ENCODE measurements around the gene ZNF358. TPM values are rescaled to one million over a fixed set of nuclear protein-coding genes. Genes with fewer than 3 reads are reported as not detected.
"Not testable (repeated sequence)": the region's sequence is repeated elsewhere in the genome, so short reads cannot be mapped to it uniquely, and the experiment has no call there.

ZNF358 gene
- total RNA-seq, 1 donor from 2014 or later = 5.2 TPM

DNA sequence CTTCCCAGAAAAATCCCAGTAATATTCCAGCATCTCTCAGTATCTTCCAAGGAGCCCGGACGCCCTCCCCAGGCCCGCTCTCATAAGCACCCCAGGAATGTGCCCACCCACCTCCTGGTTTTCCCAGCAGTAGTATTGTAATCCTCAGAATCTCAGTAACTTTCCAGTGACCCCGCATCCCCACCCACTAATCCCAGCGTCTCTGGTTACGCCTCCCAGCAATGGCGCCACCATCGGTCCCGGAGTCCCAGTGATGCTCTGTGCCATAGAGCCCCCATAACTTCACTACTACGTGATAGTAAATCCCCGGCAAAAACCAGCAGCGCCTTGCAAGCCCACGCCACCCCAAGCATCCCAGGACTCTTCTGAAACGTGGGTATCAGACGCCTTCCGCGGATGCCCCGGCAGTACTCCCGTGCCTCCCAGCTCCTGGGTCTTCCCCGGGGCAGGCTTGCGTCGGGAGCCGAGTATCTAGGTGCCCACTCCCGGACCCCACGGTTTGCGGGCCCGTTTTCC, 18.7 kb downstream of the ZNF358 start:
- intact Hi-C loops (cut with micrococcal nuclease) = loop anchor here (1.0 to 2.0 kb wide), 3 partner anchors 12 to 95 kb away; partner anchors contain the start of genes MCOLN1, PET100, PEX11G and XAB2

DNA sequence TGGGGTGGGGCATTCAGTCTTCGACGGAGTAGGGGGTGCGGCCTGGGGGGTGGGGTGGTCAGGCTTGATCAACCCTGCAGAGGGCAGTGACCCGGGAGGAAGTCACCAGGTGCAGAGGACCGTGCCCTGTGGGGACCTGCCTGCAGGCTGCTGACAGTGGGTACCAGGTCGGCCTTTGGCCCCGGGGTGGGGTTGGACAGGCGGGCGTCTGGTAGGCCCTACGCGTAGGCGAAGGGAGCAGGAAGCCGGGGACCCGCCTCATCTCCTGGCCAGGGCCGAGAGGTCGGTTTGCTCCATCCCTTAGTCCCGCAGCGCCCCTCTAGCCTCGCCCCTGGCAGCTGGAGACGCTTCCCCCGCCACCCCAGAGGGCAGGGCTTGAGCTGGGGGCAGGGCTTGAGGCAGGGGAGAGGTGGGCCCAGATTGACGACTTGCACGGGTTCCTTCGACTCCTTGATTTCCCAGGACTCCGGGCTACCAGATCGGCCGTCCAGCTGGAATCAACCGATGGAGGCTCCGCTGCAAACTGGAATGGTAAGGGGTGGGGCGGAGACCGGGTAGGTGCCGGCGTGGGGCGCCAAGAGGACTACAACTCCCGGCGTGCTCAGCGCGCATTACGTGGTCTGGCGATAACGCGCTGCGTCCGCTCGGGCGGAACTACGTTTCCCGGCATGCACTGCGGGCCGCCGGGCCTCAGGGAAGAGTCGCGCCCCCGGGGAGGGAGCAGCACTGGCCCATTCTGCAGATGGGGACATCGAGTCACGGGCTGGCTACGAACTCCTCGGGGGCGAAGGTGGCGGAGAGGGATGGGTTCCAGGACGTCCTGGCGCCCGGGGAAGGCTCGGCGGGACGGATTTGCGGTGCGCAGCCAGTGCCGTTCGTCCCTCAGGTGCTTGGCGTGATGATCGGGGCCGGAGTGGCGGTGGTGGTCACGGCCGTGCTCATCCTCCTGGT, 19.4 kb downstream of the ZNF358 start, which contains the start of gene PNPLA6:
PNPLA6 (plus strand) TSS at position 671 of the 951 bp plus-strand sequence; CDS start at position 743, 72 bp downstream.
- intact Hi-C loops (cut with micrococcal nuclease) = loop anchor here (1.0 to 2.0 kb wide), 2 partner anchors 47 to 94 kb away; partner anchors contain the start of genes PET100, PEX11G and XAB2

DNA sequence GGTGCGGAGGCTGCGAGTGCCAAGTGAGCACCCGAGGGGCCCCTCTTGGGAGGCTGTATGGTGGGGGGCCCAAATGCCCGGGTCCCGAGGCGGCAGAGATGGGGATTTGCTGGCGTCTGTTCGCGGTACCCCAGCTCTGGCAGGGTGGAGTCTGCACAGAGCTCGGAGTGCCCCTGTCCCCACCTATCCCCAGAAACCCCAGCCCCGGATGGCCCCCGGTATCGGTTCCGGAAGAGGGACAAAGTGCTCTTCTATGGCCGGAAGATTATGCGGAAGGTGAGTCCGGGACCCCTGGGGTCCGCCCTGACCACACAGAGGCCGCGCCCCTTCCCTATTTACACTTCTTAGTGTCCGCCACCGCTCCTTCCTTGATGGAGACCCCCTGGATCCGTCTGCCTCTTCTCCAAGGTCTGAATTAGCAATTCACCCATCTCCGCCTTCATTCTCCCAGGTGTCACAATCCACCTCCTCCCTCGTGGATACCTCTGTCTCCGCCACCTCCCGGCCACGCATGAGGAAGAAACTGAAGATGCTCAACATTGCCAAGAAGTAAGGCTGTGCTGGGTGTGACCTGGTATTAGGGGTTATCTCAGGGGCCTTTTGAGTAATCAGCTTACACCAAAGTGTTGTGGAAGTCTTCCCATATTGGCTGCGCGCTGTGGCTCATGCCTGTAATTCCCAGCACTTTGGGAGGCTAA, 20.2 kb downstream of the ZNF358 start:
- intact Hi-C loops (cut with micrococcal nuclease) = loop anchor here (1.0 to 2.0 kb wide), 2 partner anchors 47 to 93 kb away; partner anchors contain the start of genes PET100, PEX11G and XAB2

DNA sequence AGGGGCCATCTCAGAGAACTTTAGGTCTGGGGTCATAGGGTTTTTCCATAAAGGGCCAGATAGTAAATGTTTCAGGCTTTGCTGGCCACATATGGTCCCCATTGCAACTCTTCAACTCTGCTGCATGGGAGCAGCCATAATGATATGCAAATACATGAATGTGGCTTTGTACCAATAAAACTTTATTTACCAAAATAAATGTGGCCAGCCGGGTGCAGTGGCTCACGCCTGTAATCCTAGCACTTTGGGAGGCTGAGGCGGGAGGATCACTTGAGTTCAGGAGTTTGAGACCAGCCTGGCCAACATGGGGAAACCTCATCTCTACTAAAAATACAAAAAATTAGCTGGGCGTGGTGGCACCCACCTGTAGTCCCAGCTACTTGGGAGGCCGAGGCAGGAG, 23.1 kb downstream of the ZNF358 start:
- intact Hi-C loops (cut with micrococcal nuclease) = not testable (repeated sequence)

DNA sequence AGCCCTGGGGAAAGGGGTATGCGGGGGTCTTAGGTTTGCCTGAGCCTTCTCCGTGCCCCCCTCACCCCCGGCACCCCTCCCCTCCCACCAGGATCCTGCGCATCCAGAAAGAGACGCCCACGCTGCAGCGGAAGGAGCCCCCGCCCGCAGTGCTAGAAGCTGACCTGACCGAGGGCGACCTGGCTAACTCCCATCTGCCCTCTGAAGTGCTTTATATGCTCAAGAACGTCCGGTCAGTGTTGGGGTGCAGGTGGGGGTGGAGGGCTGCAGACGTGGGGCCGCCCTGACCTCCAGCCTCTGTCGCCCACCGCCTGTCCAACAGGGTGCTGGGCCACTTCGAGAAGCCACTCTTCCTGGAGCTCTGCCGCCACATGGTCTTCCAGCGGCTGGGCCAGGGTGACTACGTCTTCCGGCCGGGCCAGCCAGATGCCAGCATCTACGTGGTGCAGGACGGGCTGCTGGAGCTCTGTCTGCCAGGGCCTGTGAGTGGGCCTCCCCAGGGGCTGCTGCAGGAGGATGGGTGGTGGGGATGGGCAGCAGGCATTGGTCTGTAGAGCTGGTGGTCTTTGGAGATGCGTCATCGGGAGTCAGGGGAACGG, 24.0 kb downstream of the ZNF358 start:
- intact Hi-C loops (cut with micrococcal nuclease) = no loop called here

DNA sequence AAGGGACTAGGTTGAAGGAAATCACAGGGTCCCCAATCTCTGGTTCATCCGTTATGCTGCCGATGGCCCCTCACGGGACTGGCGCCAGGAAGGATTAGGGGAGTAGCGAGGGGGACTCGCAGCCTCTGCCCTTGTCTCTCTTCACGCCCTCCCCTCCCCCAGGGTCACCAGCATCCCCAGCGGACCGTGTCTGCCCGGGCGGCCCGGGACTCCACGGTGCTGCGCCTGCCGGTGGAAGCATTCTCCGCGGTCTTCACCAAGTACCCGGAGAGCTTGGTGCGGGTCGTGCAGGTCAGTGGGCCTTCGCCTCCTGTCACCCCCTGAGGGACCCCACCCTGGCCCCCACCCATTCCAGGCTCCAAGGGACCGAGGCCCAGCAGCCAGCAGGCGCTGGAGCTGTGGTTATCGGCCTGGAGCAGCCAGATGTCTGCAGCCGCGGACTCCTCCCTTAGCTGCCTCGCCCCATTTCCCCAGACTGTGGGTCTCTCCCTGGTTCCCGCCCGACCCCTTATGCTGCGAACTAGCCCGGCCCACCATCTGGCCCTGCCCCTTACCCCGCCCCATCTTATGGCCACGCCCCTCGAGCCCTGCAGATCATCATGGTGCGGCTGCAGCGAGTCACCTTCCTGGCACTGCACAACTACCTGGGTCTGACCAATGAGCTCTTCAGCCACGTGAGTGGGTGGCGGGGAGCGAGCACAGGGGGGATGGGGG, 25.0 kb downstream of the ZNF358 start:
- intact Hi-C loops (cut with micrococcal nuclease) = no loop called here

DNA sequence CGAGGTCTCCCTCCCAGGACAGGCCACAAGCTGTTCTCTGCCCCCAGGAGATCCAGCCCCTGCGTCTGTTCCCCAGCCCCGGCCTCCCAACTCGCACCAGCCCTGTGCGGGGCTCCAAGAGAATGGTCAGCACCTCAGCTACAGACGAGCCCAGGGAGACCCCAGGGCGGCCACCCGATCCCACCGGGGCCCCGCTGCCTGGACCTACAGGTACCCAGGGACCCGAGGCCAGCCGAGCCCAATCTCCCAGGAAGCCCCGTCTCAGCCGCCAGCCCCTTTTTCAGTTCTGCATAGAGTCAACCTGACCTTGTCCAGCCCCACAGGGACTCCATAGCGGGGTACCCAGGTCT, 25.5 kb downstream of the ZNF358 start:
- intact Hi-C loops (cut with micrococcal nuclease) = no loop called here

DNA sequence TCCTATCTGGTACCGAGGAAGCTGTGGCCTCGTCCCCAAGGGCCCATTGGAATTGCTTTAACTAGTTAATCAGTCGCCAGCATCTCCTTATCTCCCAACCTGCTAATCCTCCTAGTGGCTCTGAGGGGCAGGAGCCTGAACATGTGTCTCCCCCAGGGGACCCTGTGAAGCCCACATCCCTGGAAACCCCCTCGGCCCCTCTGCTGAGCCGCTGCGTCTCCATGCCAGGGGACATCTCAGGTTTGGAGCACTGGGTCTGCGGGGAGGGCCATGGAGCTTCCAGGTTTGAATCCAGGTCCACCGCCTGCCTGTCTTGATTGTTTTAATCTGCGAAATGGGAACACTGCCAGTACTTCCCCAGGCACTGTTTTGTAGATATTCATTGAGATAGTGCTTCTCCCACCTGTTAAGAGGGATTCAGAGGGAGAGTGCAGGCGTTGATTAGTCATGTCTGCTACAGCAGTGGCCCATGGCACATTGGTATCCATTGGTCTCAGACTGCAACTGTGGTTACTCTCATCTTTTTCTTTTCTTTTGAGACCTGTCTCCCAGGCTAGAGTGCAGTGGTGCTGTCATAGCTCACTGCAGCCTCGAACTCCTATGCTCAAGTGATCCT, 26.0 kb downstream of the ZNF358 start:
- intact Hi-C loops (cut with micrococcal nuclease) = no loop called here

DNA sequence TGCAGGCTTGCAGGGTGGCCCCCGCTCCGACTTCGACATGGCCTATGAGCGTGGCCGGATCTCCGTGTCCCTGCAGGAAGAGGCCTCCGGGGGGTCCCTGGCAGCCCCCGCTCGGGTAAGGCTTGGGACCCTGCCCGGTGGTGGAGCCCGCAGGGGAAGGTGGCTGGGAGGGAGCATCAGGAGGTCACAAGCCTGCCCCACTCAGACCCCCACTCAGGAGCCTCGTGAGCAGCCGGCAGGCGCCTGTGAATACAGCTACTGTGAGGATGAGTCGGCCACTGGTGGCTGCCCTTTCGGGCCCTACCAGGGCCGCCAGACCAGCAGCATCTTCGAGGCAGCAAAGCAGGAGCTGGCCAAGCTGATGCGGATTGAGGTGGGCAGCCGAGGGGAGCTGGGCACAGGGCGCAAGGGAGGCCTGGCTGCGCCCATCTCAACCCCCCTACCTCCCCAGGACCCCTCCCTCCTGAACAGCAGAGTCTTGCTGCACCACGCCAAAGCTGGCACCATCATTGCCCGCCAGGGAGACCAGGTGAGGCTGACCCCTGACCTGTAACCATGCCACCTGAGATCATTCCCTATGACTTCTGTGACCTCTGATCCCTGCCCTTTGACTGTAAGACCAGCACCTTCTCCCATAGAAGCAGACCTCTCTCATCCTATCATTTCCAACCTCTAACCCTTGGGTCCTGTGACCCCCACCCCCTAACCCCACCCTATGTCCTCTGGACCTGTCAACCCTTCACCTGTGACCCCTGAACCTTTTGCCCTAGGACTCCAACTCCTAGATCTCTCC, 26.8 kb downstream of the ZNF358 start:
- intact Hi-C loops (cut with micrococcal nuclease) = no loop called here

DNA sequence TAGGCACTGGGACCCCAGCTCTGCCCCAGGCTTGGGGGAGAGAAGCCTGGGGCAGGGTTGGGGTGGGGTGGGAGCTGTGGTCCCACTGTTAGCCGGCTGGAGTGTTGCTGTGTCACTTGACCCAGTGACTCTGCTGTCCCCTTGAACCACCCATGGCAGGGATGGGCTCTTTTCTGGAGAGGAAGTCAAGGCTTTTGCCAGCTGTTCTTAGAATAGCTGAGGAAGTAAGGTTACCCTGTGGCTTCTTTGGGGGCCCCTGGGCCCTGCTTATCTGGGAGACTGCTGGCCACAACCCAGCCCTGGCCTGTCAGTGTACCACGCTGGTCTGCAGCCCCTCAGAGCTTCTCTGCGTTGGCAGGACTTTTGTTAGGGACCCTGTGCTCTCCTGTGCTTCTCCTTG, 28.7 kb downstream of the ZNF358 start:
- intact Hi-C loops (cut with micrococcal nuclease) = no loop called here

DNA sequence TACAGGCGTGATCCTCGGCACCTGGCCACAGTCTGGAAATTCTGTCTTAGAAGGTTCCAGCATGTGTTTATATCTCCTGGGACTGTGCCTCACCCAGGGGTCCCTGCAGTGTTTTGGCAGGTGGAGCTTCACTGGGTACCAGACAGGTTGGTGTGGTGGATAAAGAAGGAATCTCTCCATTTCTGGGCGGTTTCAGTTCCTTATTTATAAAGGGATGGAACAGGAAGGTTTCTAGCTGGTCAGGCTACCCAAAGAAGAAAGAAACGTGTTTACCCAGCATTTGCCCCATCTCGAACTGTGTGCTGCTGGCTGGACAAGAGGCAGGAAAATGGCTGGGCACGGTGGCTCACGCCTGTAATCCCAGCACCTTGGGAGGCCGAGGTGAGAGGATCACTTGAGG, 29.4 kb downstream of the ZNF358 start:
- intact Hi-C loops (cut with micrococcal nuclease) = no loop called here

DNA sequence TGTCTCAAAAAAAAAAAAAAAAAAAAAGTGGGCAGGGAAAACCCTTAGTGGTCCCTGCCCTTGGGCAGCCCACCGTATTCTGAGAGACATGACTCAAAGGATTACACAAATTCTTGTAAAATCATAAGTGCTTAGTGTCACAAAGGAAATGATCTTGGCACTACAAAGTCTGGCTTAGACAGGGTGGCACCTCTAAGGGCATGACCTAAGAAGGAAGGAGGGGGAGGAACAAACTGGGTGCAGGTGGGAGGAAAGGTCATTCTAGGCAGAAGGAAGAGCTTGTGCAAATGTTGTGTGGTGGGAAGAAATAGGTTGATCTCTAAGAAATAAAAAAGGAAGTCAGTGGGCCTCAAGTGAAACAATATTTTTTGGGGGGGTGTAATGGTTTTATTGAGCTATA, 30.0 kb downstream of the ZNF358 start:
- intact Hi-C loops (cut with micrococcal nuclease) = no loop called here

DNA sequence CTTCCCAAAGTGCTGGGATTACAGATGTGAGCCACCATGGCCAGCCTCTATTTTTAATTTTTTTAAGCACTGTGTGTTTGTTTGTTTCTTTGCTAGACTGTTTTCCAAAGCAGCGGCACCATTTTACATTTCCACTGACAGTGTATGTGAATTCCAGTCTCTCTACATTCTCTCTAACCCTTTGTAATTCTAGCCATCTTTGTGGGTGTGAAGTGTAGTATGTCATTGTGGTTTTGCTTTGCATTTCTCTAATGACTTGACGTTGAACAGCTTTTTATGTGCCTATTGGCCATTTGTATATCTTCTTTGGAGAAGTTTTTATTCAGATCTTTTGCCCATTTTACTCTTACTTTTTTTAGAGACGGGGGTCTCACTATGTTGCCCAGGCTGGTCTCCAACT, 31.3 kb downstream of the ZNF358 start:
- intact Hi-C loops (cut with micrococcal nuclease) = no loop called here

DNA sequence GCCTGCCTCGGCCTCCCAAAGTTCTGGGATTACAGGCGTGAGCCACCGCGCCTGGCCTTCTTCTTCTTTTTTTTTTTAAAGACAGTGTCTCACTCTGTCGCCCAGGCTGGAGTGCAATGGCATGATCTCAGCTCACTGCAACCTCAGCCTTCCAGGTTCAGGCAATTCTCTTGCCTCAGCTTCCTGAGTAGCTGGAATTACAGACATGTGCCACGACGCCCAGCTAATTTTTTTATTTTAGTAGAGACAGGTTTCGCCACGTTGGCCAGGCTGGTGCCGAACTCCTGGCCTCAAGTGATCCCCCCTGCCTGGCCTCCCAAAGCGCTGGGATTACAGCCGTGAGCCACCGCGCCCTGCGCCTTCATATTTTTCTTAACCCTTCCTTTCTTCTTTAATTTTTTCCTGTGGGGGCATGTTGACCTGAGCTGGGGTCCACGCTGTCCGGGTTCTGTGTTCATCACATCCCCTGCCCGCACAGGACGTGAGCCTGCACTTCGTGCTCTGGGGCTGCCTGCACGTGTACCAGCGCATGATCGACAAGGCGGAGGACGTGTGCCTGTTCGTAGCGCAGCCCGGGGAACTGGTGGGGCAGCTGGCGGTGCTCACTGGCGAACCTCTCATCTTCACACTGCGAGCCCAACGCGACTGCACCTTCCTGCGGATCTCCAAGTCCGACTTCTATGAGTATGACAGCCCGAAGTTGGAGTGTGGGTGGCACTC, 33.7 kb downstream of the ZNF358 start:
- intact Hi-C loops (cut with micrococcal nuclease) = no loop called here

DNA sequence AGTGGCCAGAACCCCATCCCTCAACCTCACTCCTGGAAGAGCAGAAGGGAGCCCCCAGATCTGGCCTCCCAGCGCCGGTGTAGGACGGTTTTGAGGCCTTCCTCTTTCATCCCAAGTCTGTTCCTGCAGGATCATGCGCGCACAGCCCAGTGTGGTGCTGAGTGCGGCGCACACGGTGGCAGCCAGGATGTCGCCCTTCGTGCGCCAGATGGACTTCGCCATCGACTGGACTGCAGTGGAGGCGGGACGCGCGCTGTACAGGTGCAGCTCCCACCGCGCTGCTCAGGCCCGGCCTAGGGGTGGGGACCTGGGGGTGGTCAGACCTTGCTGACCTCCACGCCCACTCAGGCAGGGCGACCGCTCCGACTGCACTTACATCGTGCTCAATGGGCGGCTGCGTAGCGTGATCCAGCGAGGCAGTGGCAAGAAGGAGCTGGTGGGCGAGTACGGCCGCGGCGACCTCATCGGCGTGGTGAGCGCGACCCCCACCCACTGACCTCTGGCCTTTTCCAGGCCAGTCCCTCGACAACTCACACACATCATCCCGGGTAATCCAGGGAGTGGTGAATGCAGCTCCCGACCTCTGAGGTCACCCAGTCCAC, 34.4 kb downstream of the ZNF358 start:
- intact Hi-C loops (cut with micrococcal nuclease) = no loop called here

DNA sequence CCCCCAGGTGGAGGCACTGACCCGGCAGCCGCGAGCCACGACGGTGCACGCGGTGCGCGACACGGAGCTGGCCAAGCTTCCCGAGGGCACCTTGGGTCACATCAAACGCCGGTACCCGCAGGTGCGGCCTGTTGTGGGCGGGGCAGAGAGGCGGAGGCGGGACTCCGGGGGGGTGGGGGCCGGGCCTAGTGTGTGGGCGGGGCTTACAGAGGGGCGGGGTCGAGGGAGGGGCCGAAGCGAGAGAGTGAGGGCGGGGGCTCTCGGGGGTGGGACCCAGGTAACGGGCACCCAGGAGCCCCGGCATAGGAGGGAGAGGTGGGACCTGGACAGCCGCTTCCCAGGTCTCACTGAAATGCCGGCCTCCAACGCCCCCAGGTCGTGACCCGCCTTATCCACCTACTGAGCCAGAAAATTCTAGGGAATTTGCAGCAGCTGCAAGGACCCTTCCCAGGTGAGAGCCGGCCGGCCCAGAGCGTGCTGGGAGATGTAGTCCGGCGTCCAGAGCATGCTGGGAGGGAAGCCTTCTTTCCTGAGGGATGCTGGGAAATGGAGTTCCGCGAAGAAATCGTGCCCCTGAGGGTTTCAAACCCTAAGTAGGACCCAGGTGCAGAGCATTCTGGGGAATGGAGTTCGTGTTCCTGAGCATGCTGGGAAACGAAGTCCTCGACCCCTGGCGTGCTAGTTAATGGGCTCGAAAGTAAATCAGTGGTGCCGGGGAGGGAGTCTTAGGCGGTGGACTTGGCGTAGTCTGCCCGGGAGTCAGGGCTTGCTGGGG, 35.3 kb downstream of the ZNF358 start:
- intact Hi-C loops (cut with micrococcal nuclease) = no loop called here

DNA sequence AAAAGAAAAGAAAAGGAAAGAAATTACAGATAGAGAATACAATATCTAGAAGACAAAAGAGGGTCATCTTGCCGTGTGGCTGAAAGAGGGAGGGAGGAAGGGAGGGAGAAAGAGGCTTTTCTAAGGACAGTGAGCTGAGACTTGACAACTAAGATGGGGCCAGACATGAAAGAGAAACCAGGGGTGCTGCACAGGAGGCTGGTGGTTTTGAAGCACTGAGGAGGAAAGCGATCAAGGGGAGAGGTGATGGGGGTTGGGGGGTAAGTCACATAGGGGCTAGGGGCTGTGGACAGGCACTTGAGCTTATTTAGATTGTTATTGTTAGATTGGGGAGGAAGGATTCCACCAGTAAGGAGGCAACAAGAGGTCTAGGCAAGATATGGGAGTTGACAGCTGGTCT, 36.9 kb downstream of the ZNF358 start:
- intact Hi-C loops (cut with micrococcal nuclease) = no loop called here

DNA sequence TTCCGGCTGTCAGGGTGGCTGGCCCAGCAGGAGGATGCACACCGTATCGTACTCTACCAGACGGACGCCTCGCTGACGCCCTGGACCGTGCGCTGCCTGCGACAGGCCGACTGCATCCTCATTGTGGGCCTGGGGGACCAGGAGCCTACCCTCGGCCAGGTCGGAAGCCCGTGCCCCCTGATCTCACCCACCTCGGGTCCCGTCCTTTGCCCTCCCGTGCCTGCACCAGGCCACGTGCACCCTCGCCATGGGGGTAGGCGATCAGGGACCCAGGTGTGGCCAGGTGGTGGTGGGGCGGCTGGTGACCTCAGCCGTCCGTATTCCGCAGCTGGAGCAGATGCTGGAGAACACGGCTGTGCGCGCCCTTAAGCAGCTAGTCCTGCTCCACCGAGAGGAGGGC, 38.7 kb downstream of the ZNF358 start:
- intact Hi-C loops (cut with micrococcal nuclease) = no loop called here

Data from T-helper 2 cell treated with Interferon-gamma antibody and Interleukin-4, amounts not matched to agents 100 ng/mL and 5 ng/mL, for 36 hours (primary cell).